ENCODE data around the gene ALOX5AP. TPM values are rescaled to one million over a fixed set of nuclear protein-coding genes. Genes with fewer than 3 reads are reported as not detected.

The ALOX5AP gene
- polyA plus RNA-seq, 2 of the 4 experiments (the other 2 are of a cell fraction), result 2.3 to 2.8 TPM

- CTCF ChIA-PET, result no interaction called here
- POLR2A ChIA-PET, result no interaction called here
- H3K4me1 ChIP-seq, result no peaks in the 10 kb centered on the region
- FAIRE-seq (no peak), ATAC-seq (no peak), DNase-seq (ENCODE audit: low read depth in 1 of 2, low spot score in 1 of 2) (no peak)
- H3K4me2 ChIP-seq, result no peak overlapping the region
- no peaks in the 10 kb centered on the region for H3K9me3 ChIP-seq
- H3K27ac ChIP-seq, result no peak overlapping the region
- H3K4me3 ChIP-seq, result no peak overlapping the region
- TF ChIP-seq MAX (IDR thresholded peaks at IDR 0.05) (no peak), EHF (CRISPR knock-in tag; IDR thresholded peaks at IDR 0.05) (no peak), CHD2 (IDR thresholded peaks at IDR 0.05; ENCODE audit: low read length, partially characterized antibody) (no peak), GATA3 (IDR thresholded peaks at IDR 0.05; ENCODE audit: borderline replicate concordance) (no peak), HOXA7 (CRISPR knock-in tag; IDR thresholded peaks at IDR 0.05) (no peak), ZFP36 (IDR thresholded peaks at IDR 0.05; ENCODE audit: borderline replicate concordance, partially characterized antibody) (no peak), POLR2AphosphoS2 (conservative IDR thresholded peaks at IDR 0.05; ENCODE audit: low read length) (no peak), MYC (IDR thresholded peaks at IDR 0.05; ENCODE audit: borderline replicate concordance, low read length) (no peak), MAFK (IDR thresholded peaks at IDR 0.05; ENCODE audit: partially characterized antibody) (no peak), SREBF2 (IDR thresholded peaks at IDR 0.05) (no peak)
- 74% methylated on average over 4 of the region's 7 CpGs for WGBS (ENCODE audit: missing lambda C conversion rate)
Measured at GRCh38 chr13:30810261-30810701, 74.9 kb downstream of the ALOX5AP start.

- ATAC-seq (no peak), FAIRE-seq (no peak), DNase-seq (ENCODE audit: low read depth in 1 of 2, low spot score in 1 of 2) (no peak)
- ChIA-PET POLR2A (no interaction called here), CTCF (no interaction called here)
- no peak overlapping the region for H3K4me3 ChIP-seq
- no peak overlapping the region for H3K4me2 ChIP-seq
- H3K27ac ChIP-seq, result no peak overlapping the region
- TF ChIP-seq HOXA7 (CRISPR knock-in tag; IDR thresholded peaks at IDR 0.05) (no peak), FOSB (CRISPR knock-in tag; IDR thresholded peaks at IDR 0.05) (no peak), HMGXB4 (CRISPR knock-in tag; IDR thresholded peaks at IDR 0.05; ENCODE audit: borderline replicate concordance) (no peak), ESRRA (IDR thresholded peaks at IDR 0.05; ENCODE audit: borderline replicate concordance, low read length) (no peak), POLR2A (IDR thresholded peaks at IDR 0.05; ENCODE audit: low read length) (no peak), ZFP36 (IDR thresholded peaks at IDR 0.05; ENCODE audit: borderline replicate concordance, partially characterized antibody) (no peak), ZNF302 (CRISPR knock-in tag; IDR thresholded peaks at IDR 0.05) (no peak), HOXB13 (CRISPR knock-in tag; IDR thresholded peaks at IDR 0.05; ENCODE audit: low read depth) (no peak), SREBF2 (IDR thresholded peaks at IDR 0.05) (no peak)
- WGBS (ENCODE audit: missing lambda C conversion rate), result 95% methylated on average over 7 of the region's 11 CpGs
- H3K4me1 ChIP-seq, result no peaks in the 10 kb centered on the region
- H3K9me3 ChIP-seq, result no peaks in the 10 kb centered on the region
Measured at GRCh38 chr13:30810801-30811200, 75.5 kb downstream of the ALOX5AP start.

Other genes with a start within 250 kb of the ALOX5AP start
- gene USPL1, start 117.6 kb upstream of the ALOX5AP start, polyA plus RNA-seq (2011; rRNA removed), result 22.7 and 23.0 TPM in 2 replicates
- gene USPL1, start 117.6 kb upstream of the ALOX5AP start, polyA plus RNA-seq (2017; fragmentation: RNase III; extraction: RNeasy Plus Mini Kit Qiagen cat#74134 plus additional on column Dnase treatment), result 7.4 to 8.1 TPM (median 7.6 TPM) in 3 replicates
- gene MEDAG, start 170.7 kb downstream of the ALOX5AP start, polyA plus RNA-seq (2011; rRNA removed), result 0.05 TPM in 1 of 2 replicates, not detected in the other
- 0.05 to 0.21 TPM (median 0.09 TPM) in 3 replicates for gene MEDAG, start 170.7 kb downstream of the ALOX5AP start, polyA plus RNA-seq (2017; fragmentation: RNase III; extraction: RNeasy Plus Mini Kit Qiagen cat#74134 plus additional on column Dnase treatment)
- not detected in 2 replicates for gene TEX26, start 197.1 kb downstream of the ALOX5AP start, polyA plus RNA-seq (2011; rRNA removed)
- gene TEX26, start 197.1 kb downstream of the ALOX5AP start, polyA plus RNA-seq (2017; fragmentation: RNase III; extraction: RNeasy Plus Mini Kit Qiagen cat#74134 plus additional on column Dnase treatment), result not detected in 3 replicates

Data from A549 (cell line).